ENCODE data around the gene KRT6C. TPM values are rescaled to one million over a fixed set of nuclear protein-coding genes. Genes with fewer than 3 reads are reported as not detected.

Gene KRT6C
- total and polyA plus RNA-seq, 2 experiments from 2014 or later: not detected

DNA sequence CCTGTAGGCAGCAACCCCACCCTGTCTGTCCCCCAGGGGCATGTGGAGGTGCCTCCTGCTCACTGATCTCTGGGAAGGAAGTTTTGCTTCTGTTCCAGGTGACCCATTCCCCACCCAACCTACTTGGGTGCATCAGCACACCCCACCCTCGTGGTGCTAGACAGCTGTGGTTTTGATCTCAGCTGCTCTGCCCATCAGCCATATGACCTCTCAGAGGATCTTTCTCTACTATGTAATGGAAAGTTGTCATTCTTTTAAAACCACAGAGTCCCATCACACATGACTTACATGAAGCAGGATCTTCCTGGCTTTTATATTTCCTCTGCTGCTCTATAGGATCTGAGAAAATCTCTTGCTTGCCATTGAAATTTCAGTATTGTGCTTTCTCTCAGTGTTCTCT, 53.9 kb downstream of the KRT6C start (continued):
- TF ChIP-seq, protein P1, sequence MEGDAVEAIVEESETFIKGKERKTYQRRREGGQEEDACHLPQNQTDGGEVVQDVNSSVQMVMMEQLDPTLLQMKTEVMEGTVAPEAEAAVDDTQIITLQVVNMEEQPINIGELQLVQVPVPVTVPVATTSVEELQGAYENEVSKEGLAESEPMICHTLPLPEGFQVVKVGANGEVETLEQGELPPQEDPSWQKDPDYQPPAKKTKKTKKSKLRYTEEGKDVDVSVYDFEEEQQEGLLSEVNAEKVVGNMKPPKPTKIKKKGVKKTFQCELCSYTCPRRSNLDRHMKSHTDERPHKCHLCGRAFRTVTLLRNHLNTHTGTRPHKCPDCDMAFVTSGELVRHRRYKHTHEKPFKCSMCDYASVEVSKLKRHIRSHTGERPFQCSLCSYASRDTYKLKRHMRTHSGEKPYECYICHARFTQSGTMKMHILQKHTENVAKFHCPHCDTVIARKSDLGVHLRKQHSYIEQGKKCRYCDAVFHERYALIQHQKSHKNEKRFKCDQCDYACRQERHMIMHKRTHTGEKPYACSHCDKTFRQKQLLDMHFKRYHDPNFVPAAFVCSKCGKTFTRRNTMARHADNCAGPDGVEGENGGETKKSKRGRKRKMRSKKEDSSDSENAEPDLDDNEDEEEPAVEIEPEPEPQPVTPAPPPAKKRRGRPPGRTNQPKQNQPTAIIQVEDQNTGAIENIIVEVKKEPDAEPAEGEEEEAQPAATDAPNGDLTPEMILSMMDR (conservative IDR thresholded peaks at IDR 0.05; ENCODE audit: low read depth in 2 of 2): no peak
- TF ChIP-seq NANOG (IDR thresholded peaks at IDR 0.05; ENCODE audit: borderline replicate concordance) (no peak), ZNF114 (CRISPR knock-in tag; IDR thresholded peaks at IDR 0.05) (no peak), EZH2 (IDR thresholded peaks at IDR 0.05; ENCODE audit: low read depth, unreplicated experiment) (no peak), STAT1 (IDR thresholded peaks at IDR 0.05; ENCODE audit: unreplicated experiment) (no peak), EZH2phosphoT487 (IDR thresholded peaks at IDR 0.05; ENCODE audit: unreplicated experiment) (no peak)

DNA sequence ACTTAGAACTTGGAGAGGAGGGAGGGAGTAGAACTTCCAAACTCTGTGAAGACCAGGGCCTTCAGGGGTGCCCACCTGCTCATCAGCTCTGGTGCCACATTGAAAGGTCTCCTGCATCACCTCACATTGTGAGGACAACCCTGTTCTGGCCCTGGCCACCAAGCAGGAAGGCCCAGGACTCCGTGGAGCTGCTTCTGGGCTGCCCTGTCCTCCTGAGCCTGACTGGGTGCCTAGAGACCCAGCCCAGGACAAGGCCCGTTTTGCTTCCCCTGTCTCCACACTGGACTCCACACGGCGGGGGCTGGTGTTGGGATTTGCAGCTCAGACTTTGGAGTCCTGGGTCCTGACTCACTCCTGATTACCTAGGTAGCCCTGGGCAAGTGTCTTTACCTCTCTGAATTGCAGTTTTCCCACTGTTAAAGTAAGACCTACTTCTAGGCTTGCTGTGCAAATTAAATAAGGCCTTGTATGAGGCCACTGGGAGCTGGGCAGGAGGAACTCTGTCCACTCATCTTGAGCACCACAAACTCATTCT, 55.0 kb downstream of the KRT6C start:
- peaks cover 9% of the 10 kb centered on the region for H3K4me1 Mint-ChIP-seq
- peaks cover 2% of the 10 kb centered on the region for H3K27me3 Mint-ChIP-seq (ENCODE audit: insufficient read depth, low read depth, poor library complexity)
- Histone ChIP-seq H2AFZ (no peak overlapping the region), H4K20me1 (replicated peaks; ENCODE audit: insufficient read depth) (no peaks in the 10 kb centered on the region), H3F3A (replicated peaks; ENCODE audit: low read depth) (no peaks in the 10 kb centered on the region), H3K27ac (ENCODE audit: low read depth) (no peak overlapping the region), H3K4me1 (ENCODE audit: insufficient read depth) (no peaks in the 10 kb centered on the region), H3K4me2 (no peak overlapping the region), H3K9me2 (ENCODE audit: insufficient read depth) (0 out of 2 replicates have a peak, but pooled peaks cover 3% of the 10 kb centered on the region), H3K36me3 (ENCODE audit: insufficient read depth) (no peaks in the 10 kb centered on the region), H3K4me3 (no peak overlapping the region), H3K79me2 (replicated peaks; ENCODE audit: insufficient read depth) (no peaks in the 10 kb centered on the region), H3K27me3 (ENCODE audit: insufficient read depth) (no peaks in the 10 kb centered on the region)
- no peak overlapping the region for H3K4me3 Mint-ChIP-seq
- no peak for ATAC-seq
- TF ChIP-seq ZNF114 (CRISPR knock-in tag; IDR thresholded peaks at IDR 0.05) (no peak), EZH2 (IDR thresholded peaks at IDR 0.05; ENCODE audit: low read depth, unreplicated experiment) (no peak), JUNB (IDR thresholded peaks at IDR 0.05; ENCODE audit: unreplicated experiment) (no peak), ZNF331 (CRISPR knock-in tag; IDR thresholded peaks at IDR 0.05; ENCODE audit: low read depth) (no peak), NANOG (IDR thresholded peaks at IDR 0.05; ENCODE audit: borderline replicate concordance) (no peak), CREB1 (CRISPR knock-in tag; IDR thresholded peaks at IDR 0.05; ENCODE audit: low read depth) (no peak), EZH2phosphoT487 (IDR thresholded peaks at IDR 0.05; ENCODE audit: unreplicated experiment) (no peak), POLR2AphosphoS5 (IDR thresholded peaks at IDR 0.05; ENCODE audit: low read depth) (no peak)
- TF ChIP-seq, protein P2, sequence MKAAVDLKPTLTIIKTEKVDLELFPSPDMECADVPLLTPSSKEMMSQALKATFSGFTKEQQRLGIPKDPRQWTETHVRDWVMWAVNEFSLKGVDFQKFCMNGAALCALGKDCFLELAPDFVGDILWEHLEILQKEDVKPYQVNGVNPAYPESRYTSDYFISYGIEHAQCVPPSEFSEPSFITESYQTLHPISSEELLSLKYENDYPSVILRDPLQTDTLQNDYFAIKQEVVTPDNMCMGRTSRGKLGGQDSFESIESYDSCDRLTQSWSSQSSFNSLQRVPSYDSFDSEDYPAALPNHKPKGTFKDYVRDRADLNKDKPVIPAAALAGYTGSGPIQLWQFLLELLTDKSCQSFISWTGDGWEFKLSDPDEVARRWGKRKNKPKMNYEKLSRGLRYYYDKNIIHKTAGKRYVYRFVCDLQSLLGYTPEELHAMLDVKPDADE (IDR thresholded peaks at IDR 0.05): no peak
- TF ChIP-seq, protein P1 (conservative IDR thresholded peaks at IDR 0.05; ENCODE audit: low read depth in 2 of 2): no peak
- no peaks in the 10 kb centered on the region for H3K36me3 Mint-ChIP-seq (ENCODE audit: low read depth)
- no peak for DNase-seq (ENCODE audit: low spot score)
- H3K9me3 Mint-ChIP-seq: no peaks in the 10 kb centered on the region; the same call in 2 of the 3 replicates
- H3K27ac Mint-ChIP-seq: no peak overlapping the region

Other genes with a start within 250 kb of the KRT6C start
- gene KRT7, start 240.6 kb downstream of the KRT6C start, total RNA-seq (2014; rRNA removed; shearing (Covaris generic)): 9.4 and 11.7 TPM in 2 replicates
- gene KRT7, start 240.6 kb downstream of the KRT6C start, polyA plus RNA-seq (2016; fragmentation: Nextera tagmentation; extraction: Ambion mirVana): 6.5 and 16.4 TPM in 2 replicates
- not detected in 2 replicates for gene KRT86, start 199.2 kb downstream of the KRT6C start, total RNA-seq (2014; rRNA removed; shearing (Covaris generic))
- 0.16 and 0.30 TPM in 2 replicates for gene KRT86, start 199.2 kb downstream of the KRT6C start, polyA plus RNA-seq (2016; fragmentation: Nextera tagmentation; extraction: Ambion mirVana)
- not detected in 2 replicates for gene KRT81, start 182.3 kb downstream of the KRT6C start, total RNA-seq (2014; rRNA removed; shearing (Covaris generic))
- gene KRT81, start 182.3 kb downstream of the KRT6C start, polyA plus RNA-seq (2016; fragmentation: Nextera tagmentation; extraction: Ambion mirVana): not detected in 2 replicates
- not detected in 2 replicates for gene KRT83, start 152.4 kb downstream of the KRT6C start, total RNA-seq (2014; rRNA removed; shearing (Covaris generic))
- gene KRT83, start 152.4 kb downstream of the KRT6C start, polyA plus RNA-seq (2016; fragmentation: Nextera tagmentation; extraction: Ambion mirVana): not detected in 2 replicates
- gene KRT85, start 106.3 kb downstream of the KRT6C start, total RNA-seq (2014; rRNA removed; shearing (Covaris generic)): not detected in 2 replicates
- gene KRT85, start 106.3 kb downstream of the KRT6C start, polyA plus RNA-seq (2016; fragmentation: Nextera tagmentation; extraction: Ambion mirVana): not detected in 2 replicates
- gene KRT84, start 88.2 kb downstream of the KRT6C start, total RNA-seq (2014; rRNA removed; shearing (Covaris generic)): not detected in 2 replicates
- not detected in 2 replicates for gene KRT84, start 88.2 kb downstream of the KRT6C start, polyA plus RNA-seq (2016; fragmentation: Nextera tagmentation; extraction: Ambion mirVana)
- gene KRT82, start 67.5 kb downstream of the KRT6C start, total RNA-seq (2014; rRNA removed; shearing (Covaris generic)): not detected in 2 replicates
- gene KRT82, start 67.5 kb downstream of the KRT6C start, polyA plus RNA-seq (2016; fragmentation: Nextera tagmentation; extraction: Ambion mirVana): not detected in 2 replicates
- not detected in 2 replicates for gene KRT75, start 39.4 kb downstream of the KRT6C start, total RNA-seq (2014; rRNA removed; shearing (Covaris generic))
- gene KRT75, start 39.4 kb downstream of the KRT6C start, polyA plus RNA-seq (2016; fragmentation: Nextera tagmentation; extraction: Ambion mirVana): not detected in 2 replicates
- gene KRT6B, start 21.7 kb downstream of the KRT6C start, total RNA-seq (2014; rRNA removed; shearing (Covaris generic)): not detected in 2 replicates
- not detected in 2 replicates for gene KRT6B, start 21.7 kb downstream of the KRT6C start, polyA plus RNA-seq (2016; fragmentation: Nextera tagmentation; extraction: Ambion mirVana)
- gene KRT6A, start 19.5 kb upstream of the KRT6C start, total RNA-seq (2014; rRNA removed; shearing (Covaris generic)): not detected in 2 replicates
- gene KRT6A, start 19.5 kb upstream of the KRT6C start, polyA plus RNA-seq (2016; fragmentation: Nextera tagmentation; extraction: Ambion mirVana): not detected in 2 replicates
- not detected in 2 replicates for gene KRT5, start 46.6 kb upstream of the KRT6C start, total RNA-seq (2014; rRNA removed; shearing (Covaris generic))
- not detected in 2 replicates for gene KRT5, start 46.6 kb upstream of the KRT6C start, polyA plus RNA-seq (2016; fragmentation: Nextera tagmentation; extraction: Ambion mirVana)
- not detected in 2 replicates for gene KRT71, start 79.3 kb upstream of the KRT6C start, total RNA-seq (2014; rRNA removed; shearing (Covaris generic))
- not detected in 2 replicates for gene KRT71, start 79.3 kb upstream of the KRT6C start, polyA plus RNA-seq (2016; fragmentation: Nextera tagmentation; extraction: Ambion mirVana)
- not detected in 2 replicates for gene KRT74, start 100.0 kb upstream of the KRT6C start, total RNA-seq (2014; rRNA removed; shearing (Covaris generic))
- not detected in 2 replicates for gene KRT74, start 100.0 kb upstream of the KRT6C start, polyA plus RNA-seq (2016; fragmentation: Nextera tagmentation; extraction: Ambion mirVana)
- not detected in 2 replicates for gene KRT72, start 127.7 kb upstream of the KRT6C start, total RNA-seq (2014; rRNA removed; shearing (Covaris generic))
- not detected in 2 replicates for gene KRT72, start 127.7 kb upstream of the KRT6C start, polyA plus RNA-seq (2016; fragmentation: Nextera tagmentation; extraction: Ambion mirVana)
- gene KRT73, start 144.8 kb upstream of the KRT6C start, total RNA-seq (2014; rRNA removed; shearing (Covaris generic)): not detected in 2 replicates
- not detected in 2 replicates for gene KRT73, start 144.8 kb upstream of the KRT6C start, polyA plus RNA-seq (2016; fragmentation: Nextera tagmentation; extraction: Ambion mirVana)
- not detected in 2 replicates for gene KRT2, start 178.4 kb upstream of the KRT6C start, total RNA-seq (2014; rRNA removed; shearing (Covaris generic))
- gene KRT2, start 178.4 kb upstream of the KRT6C start, polyA plus RNA-seq (2016; fragmentation: Nextera tagmentation; extraction: Ambion mirVana): not detected in 2 replicates
- gene KRT1, start 206.6 kb upstream of the KRT6C start, total RNA-seq (2014; rRNA removed; shearing (Covaris generic)): not detected in 2 replicates
- not detected in 2 replicates for gene KRT1, start 206.6 kb upstream of the KRT6C start, polyA plus RNA-seq (2016; fragmentation: Nextera tagmentation; extraction: Ambion mirVana)
- gene KRT77, start 229.7 kb upstream of the KRT6C start, total RNA-seq (2014; rRNA removed; shearing (Covaris generic)): not detected in 2 replicates
- not detected in 2 replicates for gene KRT77, start 229.7 kb upstream of the KRT6C start, polyA plus RNA-seq (2016; fragmentation: Nextera tagmentation; extraction: Ambion mirVana)

Data from GM23338 (cell line).